HepG2 (cell line): Measurements from ENCODE around the gene RRAGA. TPM values are rescaled to one million over a fixed set of nuclear protein-coding genes. Genes with fewer than 3 reads are reported as not detected.

ENCODE experiments used
- ARNT2 ChIP-seq: sonication (generic); formaldehyde crosslinking; IDR thresholded peaks from 2 replicates; pipeline ENCODE4 v1.8.0; 2022; ENCODE audit warnings: mild to moderate bottlenecking, low read depth, missing genetic modification reagents, moderate library complexity
- BRCA1 ChIP-seq: sonication (generic); formaldehyde crosslinking; IDR thresholded peaks from 2 replicates; pipeline ENCODE4 v1.4.0; 2020; ENCODE audit warnings: missing genetic modification reagents
- CENPX ChIP-seq: sonication (generic); formaldehyde crosslinking; IDR thresholded peaks from 2 replicates; pipeline ENCODE4 v1.9.0; 2021; ENCODE audit warnings: mild to moderate bottlenecking, missing genetic modification reagents, moderate library complexity
- EP300 ChIP-seq, 3 experiments: sonication (generic) in 1 of 3; formaldehyde crosslinking in 1 of 3; IDR thresholded peaks; 2 replicates each; pipeline versions ENCODE4 v1.5.1 to v1.6.1; 2011 to 2020; ENCODE audit warnings: low read depth in 2 of 3, low read length in 2 of 3, borderline replicate concordance in 1 of 3, improper control_type of control experiment in 1 of 3, mild to moderate bottlenecking in 1 of 3, missing genetic modification reagents in 1 of 3, moderate library complexity in 1 of 3
- FIP1L1 ChIP-seq: fragments of 200-400 bp; formaldehyde crosslinking; IDR thresholded peaks from 2 replicates; pipeline ENCODE4 v1.6.1; 2018; ENCODE audit warnings: low read depth, mild to moderate bottlenecking, low read length, moderate library complexity, borderline replicate concordance; ENCODE audit not compliant: insufficient read depth
- JUN ChIP-seq: sonication (generic); formaldehyde crosslinking; IDR thresholded peaks from 2 replicates; pipeline ENCODE4 v1.4.0; 2020; ENCODE audit warnings: mild to moderate bottlenecking, missing genetic modification reagents
- KLF16 ChIP-seq, 2 experiments: sonication (generic) in 1 of 2; formaldehyde crosslinking in 1 of 2; IDR thresholded peaks; 2 replicates each; pipeline versions ENCODE4 v1.6.1 to v1.8.0; 2016 to 2023; ENCODE audit warnings: missing genetic modification reagents in 2 of 2, missing compliant biosample characterization in 1 of 2
- NFIC ChIP-seq: IDR thresholded peaks from 2 replicates; pipeline ENCODE4 v1.6.1; 2012; ENCODE audit warnings: mild to moderate bottlenecking, low read length, inconsistent platforms
- RFX1 ChIP-seq: fragments of 450-650 bp; IDR thresholded peaks from 2 replicates; pipeline ENCODE4 v1.6.1; 2017
- SOX13 ChIP-seq, 3 experiments: fragments of 450-650 bp in 1 of 3; sonication (generic) in 1 of 3; formaldehyde crosslinking in 1 of 3; IDR thresholded peaks in 2 of 3; conservative IDR thresholded peaks in 1 of 3; 2 replicates each; pipeline versions ENCODE4 v1.5.0 to v1.6.1; 2016 to 2020; ENCODE audit warnings: antibody characterized with exemption in 1 of 3, mild to moderate bottlenecking in 1 of 3, missing compliant biosample characterization in 1 of 3, missing genetic modification reagents in 1 of 3, moderate library complexity in 1 of 3
- TARDBP ChIP-seq: sonication (generic); formaldehyde crosslinking; IDR thresholded peaks from 2 replicates; pipeline ENCODE4 v1.8.0; 2022; ENCODE audit warnings: mild to moderate bottlenecking, missing genetic modification reagents
- THYN1 ChIP-seq: sonication (generic); formaldehyde crosslinking; IDR thresholded peaks from 2 replicates; pipeline ENCODE4 v1.8.1; 2023; ENCODE audit warnings: low read depth, mild to moderate bottlenecking, moderate library complexity, missing genetic modification reagents, borderline replicate concordance
- ZNF138 ChIP-seq: sonication (generic); formaldehyde crosslinking; IDR thresholded peaks from 2 replicates; pipeline ENCODE4 v1.5.0; 2020; ENCODE audit warnings: mild to moderate bottlenecking, low read depth, missing genetic modification reagents
- ZNF207 ChIP-seq: fragments of 450-650 bp; IDR thresholded peaks from 2 replicates; pipeline ENCODE4 v1.6.1; 2016; ENCODE audit warnings: antibody characterized with exemption, borderline replicate concordance
- ZNF296 ChIP-seq: sonication (generic); formaldehyde crosslinking; conservative IDR thresholded peaks from 2 replicates; pipeline ENCODE4 v1.5.0; 2020; ENCODE audit warnings: mild to moderate bottlenecking, missing genetic modification reagents
- ZNF781 ChIP-seq: sonication (generic); formaldehyde crosslinking; IDR thresholded peaks from 2 replicates; pipeline ENCODE4 v1.5.1; 2020; ENCODE audit warnings: borderline replicate concordance, mild to moderate bottlenecking, missing genetic modification reagents; ENCODE audit errors: not compliant biosample characterization
- ZNF878 ChIP-seq: sonication (generic); formaldehyde crosslinking; IDR thresholded peaks from 2 replicates; pipeline ENCODE4 v1.8.1; 2023; ENCODE audit warnings: mild to moderate bottlenecking, missing genetic modification reagents, moderate library complexity
- ZSCAN22 ChIP-seq: sonication (generic); formaldehyde crosslinking; IDR thresholded peaks from 2 replicates; pipeline ENCODE4 v1.4.0; 2020; ENCODE audit warnings: mild to moderate bottlenecking, missing genetic modification reagents
- polyA plus RNA-seq, 8 experiments: library from polyadenylated mRNA; depleted of rRNA in 3 of 8; stranded (reverse) in 7 of 8; unstranded in 1 of 8; fragments of >200 nt; fragmentation: Illumina TruSeq in 4 of 8; extraction: Trizol in 4 of 8; gene quantifications; 2 replicates each; pipeline versions ENCODE4 v1.2.1 to v1.2.3, GENCODE V29; 2011 to 2016; ENCODE audit warnings: low read depth in 4 of 8, missing spikeins in 1 of 8, mixed read lengths in 1 of 8; ENCODE audit not compliant: insufficient read depth in 1 of 8
- total RNA-seq, 5 experiments: library from RNA; depleted of rRNA; stranded (reverse); fragments of >200 nt; fragmentation: Illumina TruSeq; extraction: Trizol; gene quantifications; 2 replicates each; pipeline ENCODE4 v1.2.3, GENCODE V29; 2016; ENCODE audit warnings: low read depth in 1 of 5
- TF ChIP-seq, protein P1 (sequence below): sonication (generic); formaldehyde crosslinking; IDR thresholded peaks from 2 replicates; pipeline ENCODE4 v1.4.0; 2020; ENCODE audit warnings: missing genetic modification reagents, borderline replicate concordance
- TF ChIP-seq, protein P2 (sequence below): sonication (generic); formaldehyde crosslinking; IDR thresholded peaks from 2 replicates; pipeline ENCODE4 v1.5.0; 2020; ENCODE audit warnings: missing genetic modification reagents
- TF ChIP-seq, protein P3 (sequence below): sonication (generic); formaldehyde crosslinking; IDR thresholded peaks from 2 replicates; pipeline ENCODE4 v1.4.0; 2020; ENCODE audit warnings: low read depth, mild to moderate bottlenecking, missing genetic modification reagents

Gene RRAGA
- total and polyA plus RNA-seq, 2 of the 13 experiments (the other 11 are each of a cell fraction or from before 2014, with no cell fraction given), result 37.5 to 118 TPM

DNA sequence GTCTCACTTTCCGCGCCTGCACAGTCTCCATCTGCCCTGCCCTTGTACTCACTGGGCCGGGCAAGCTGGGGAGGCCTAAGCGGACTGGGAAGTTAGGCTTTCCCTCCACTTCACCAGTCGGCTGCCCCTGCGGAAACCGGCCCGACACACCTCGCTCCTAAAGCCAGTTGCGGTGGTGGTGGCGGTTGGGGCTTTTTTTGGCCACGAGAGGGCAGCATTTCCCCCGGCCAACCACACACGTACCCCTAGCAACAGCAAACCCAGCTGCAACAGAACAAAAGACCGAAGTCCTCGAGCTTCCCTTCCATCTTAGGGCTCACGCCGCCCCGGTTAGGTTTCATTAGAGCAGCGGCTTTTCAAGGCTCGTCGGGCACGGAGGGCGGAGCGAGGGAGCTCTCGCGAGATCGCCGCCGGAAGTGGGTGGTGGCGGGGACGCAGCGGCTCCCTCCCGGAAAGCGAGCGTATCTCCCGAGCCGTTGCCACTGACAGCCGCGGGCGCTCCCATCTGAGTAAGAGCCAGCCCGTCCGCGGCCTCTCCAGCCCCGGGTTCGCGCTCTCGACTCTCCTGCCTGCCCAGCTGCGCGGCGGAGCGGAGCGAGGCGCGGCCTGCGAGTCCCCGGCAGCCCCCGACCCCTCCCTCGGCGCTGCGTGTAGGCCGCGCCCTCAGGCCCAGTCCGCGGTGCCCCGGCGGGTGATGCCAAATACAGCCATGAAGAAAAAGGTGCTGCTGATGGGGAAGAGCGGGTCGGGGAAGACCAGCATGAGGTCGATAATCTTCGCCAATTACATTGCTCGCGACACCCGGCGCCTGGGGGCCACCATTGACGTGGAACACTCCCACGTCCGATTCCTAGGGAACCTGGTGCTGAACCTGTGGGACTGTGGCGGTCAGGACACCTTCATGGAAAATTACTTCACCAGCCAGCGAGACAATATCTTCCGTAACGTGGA, at the start of gene RRAGA (continued):
- TF ChIP-seq THYN1 (0 out of 2 replicates have a peak, but pooled peaks have one; percentile 51), ZNF138 (CRISPR knock-in tag) (no peak), ZSCAN22 (CRISPR knock-in tag) (no peak; the same call in 1 of the 2 replicates), KLF16 (CRISPR knock-in tag; IDR thresholded peaks at IDR 0.05) (peak in 1 of 2 experiments; percentile 61; a peak in 2 of 4 replicates), SOX13 (IDR thresholded peaks at IDR 0.05) (no peak), SOX13 (CRISPR knock-in tag; conservative IDR thresholded peaks at IDR 0.05 in 1 of 2, IDR thresholded peaks at IDR 0.05 in 1 of 2) (peak in 1 of 2 experiments; percentile 68; a peak in 2 of 4 replicates), ZNF878 (peak; percentile 90), FIP1L1 (no peak), CENPX (CRISPR knock-in tag) (no peak), ARNT2 (CRISPR knock-in tag) (peak; percentile 97), ZNF781 (no peak), EP300 (IDR thresholded peaks at IDR 0.05; ENCODE audit: low read depth in 2 of 2, low read length in 2 of 2) (peak; percentile 9 to 53; a peak in 2 of 4 replicates), EP300 (CRISPR knock-in tag; IDR thresholded peaks at IDR 0.05; ENCODE audit: borderline replicate concordance) (no peak), TARDBP (CRISPR knock-in tag) (peak; percentile 89), RFX1 (peak; percentile 92), ZNF207 (no peak), JUN (peak; percentile 40; the same call in 1 of the 2 replicates), NFIC (no peak), BRCA1 (CRISPR knock-in tag) (peak; percentile 68; the same call in 1 of the 2 replicates), ZNF296 (CRISPR knock-in tag) (no peak)
- TF ChIP-seq, protein P1, sequence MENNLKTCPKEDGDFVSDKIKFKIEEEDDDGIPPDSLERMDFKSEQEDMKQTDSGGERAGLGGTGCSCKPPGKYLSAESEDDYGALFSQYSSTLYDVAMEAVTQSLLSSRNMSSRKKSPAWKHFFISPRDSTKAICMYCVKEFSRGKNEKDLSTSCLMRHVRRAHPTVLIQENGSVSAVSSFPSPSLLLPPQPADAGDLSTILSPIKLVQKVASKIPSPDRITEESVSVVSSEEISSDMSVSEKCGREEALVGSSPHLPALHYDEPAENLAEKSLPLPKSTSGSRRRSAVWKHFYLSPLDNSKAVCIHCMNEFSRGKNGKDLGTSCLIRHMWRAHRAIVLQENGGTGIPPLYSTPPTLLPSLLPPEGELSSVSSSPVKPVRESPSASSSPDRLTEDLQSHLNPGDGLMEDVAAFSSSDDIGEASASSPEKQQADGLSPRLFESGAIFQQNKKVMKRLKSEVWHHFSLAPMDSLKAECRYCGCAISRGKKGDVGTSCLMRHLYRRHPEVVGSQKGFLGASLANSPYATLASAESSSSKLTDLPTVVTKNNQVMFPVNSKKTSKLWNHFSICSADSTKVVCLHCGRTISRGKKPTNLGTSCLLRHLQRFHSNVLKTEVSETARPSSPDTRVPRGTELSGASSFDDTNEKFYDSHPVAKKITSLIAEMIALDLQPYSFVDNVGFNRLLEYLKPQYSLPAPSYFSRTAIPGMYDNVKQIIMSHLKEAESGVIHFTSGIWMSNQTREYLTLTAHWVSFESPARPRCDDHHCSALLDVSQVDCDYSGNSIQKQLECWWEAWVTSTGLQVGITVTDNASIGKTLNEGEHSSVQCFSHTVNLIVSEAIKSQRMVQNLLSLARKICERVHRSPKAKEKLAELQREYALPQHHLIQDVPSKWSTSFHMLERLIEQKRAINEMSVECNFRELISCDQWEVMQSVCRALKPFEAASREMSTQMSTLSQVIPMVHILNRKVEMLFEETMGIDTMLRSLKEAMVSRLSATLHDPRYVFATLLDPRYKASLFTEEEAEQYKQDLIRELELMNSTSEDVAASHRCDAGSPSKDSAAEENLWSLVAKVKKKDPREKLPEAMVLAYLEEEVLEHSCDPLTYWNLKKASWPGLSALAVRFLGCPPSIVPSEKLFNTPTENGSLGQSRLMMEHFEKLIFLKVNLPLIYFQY (CRISPR knock-in tag), result peak; percentile 88; the same call in 1 of the 2 replicates
- TF ChIP-seq, protein P2, sequence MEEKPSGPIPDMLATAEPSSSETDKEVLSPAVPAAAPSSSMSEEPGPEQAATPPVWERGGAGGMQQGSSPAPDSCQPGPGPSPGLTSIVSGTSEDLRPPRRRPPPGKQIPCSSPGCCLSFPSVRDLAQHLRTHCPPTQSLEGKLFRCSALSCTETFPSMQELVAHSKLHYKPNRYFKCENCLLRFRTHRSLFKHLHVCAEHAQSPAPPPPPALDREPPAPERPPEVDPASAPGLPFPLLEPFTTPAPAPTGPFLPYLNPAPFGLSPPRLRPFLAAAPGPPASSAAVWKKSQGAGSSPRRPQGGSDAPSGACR (CRISPR knock-in tag), result 0 out of 2 replicates have a peak, but pooled peaks have one; percentile 51
- TF ChIP-seq, protein P3, sequence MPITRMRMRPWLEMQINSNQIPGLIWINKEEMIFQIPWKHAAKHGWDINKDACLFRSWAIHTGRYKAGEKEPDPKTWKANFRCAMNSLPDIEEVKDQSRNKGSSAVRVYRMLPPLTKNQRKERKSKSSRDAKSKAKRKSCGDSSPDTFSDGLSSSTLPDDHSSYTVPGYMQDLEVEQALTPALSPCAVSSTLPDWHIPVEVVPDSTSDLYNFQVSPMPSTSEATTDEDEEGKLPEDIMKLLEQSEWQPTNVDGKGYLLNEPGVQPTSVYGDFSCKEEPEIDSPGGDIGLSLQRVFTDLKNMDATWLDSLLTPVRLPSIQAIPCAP (CRISPR knock-in tag), result no peak
